HEK293T (cell line): ENCODE data around the gene BTN1A1.

Source experiments
- ARNT ChIP-seq: fragments of 450-650 bp; IDR thresholded peaks from 2 replicates; pipeline ENCODE4 v1.6.1; 2017; ENCODE audit warnings: mild to moderate bottlenecking
- ELF4 ChIP-seq: fragments of 450-650 bp; IDR thresholded peaks from 2 replicates; pipeline ENCODE4 v1.6.1; 2017; ENCODE audit warnings: antibody characterized with exemption
- FOXA1 ChIP-seq: fragments of 450-650 bp; IDR thresholded peaks from 2 replicates; pipeline ENCODE4 v1.6.1; 2016; ENCODE audit warnings: mild to moderate bottlenecking
- FOXM1 ChIP-seq: fragments of 450-650 bp; IDR thresholded peaks from 2 replicates; pipeline ENCODE4 v1.6.1; 2017; ENCODE audit warnings: mild to moderate bottlenecking, borderline replicate concordance
- HDGF ChIP-seq: fragments of 450-650 bp; IDR thresholded peaks from 2 replicates; pipeline ENCODE4 v1.6.1; 2017; ENCODE audit warnings: antibody characterized with exemption, borderline replicate concordance
- L3MBTL2 ChIP-seq: fragments of 450-650 bp; conservative IDR thresholded peaks from 2 replicates; pipeline ENCODE4 v1.6.1; 2016; ENCODE audit warnings: mild to moderate bottlenecking
- NFRKB ChIP-seq: fragments of 450-650 bp; IDR thresholded peaks from 2 replicates; pipeline ENCODE4 v1.6.1; 2016; ENCODE audit warnings: mild to moderate bottlenecking, moderate library complexity
- SP1 ChIP-seq: fragments of 450-650 bp; IDR thresholded peaks from 2 replicates; pipeline ENCODE4 v1.6.1; 2017
- SUZ12 ChIP-seq: fragments of 450-650 bp; IDR thresholded peaks from 2 replicates; pipeline ENCODE4 v1.6.1; 2016; ENCODE audit warnings: mild to moderate bottlenecking
- TARDBP ChIP-seq: fragments of 450-650 bp; IDR thresholded peaks from 2 replicates; pipeline ENCODE4 v1.6.1; 2016
- ZNF384 ChIP-seq: fragments of 450-650 bp; IDR thresholded peaks from 2 replicates; pipeline ENCODE4 v1.6.1; 2016
- TF ChIP-seq, protein P1 (sequence below): fragments of 450-650 bp; IDR thresholded peaks from 2 replicates; pipeline ENCODE4 v1.6.1; 2016

DNA sequence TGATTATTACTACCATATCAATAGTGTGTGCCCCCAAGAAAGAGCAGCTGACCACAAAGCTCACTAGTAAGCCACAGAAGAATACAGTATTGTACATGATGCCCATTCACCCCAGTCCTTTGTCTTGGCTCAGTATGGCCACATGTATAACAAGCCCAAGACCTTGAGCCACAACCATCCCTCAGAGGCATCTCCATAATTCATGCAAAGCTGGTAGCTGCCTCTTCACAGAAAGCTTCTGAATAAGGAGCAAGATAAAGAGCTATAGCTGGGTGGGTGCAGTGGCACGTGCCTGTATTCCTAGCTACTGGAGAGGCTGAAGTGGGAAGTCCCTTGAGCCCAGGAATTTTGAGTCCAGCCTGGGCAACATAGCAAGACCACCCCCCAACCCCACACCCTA lies 4.8 kb upstream of the BTN1A1 start:
- TF ChIP-seq HDGF (no peak), TARDBP (no peak), FOXA1 (no peak), SP1 (no peak), SUZ12 (no peak), ARNT (no peak), ZNF384 (no peak), ELF4 (no peak), NFRKB (no peak), FOXM1 (no peak), L3MBTL2 (no peak)
- TF ChIP-seq, protein P1, sequence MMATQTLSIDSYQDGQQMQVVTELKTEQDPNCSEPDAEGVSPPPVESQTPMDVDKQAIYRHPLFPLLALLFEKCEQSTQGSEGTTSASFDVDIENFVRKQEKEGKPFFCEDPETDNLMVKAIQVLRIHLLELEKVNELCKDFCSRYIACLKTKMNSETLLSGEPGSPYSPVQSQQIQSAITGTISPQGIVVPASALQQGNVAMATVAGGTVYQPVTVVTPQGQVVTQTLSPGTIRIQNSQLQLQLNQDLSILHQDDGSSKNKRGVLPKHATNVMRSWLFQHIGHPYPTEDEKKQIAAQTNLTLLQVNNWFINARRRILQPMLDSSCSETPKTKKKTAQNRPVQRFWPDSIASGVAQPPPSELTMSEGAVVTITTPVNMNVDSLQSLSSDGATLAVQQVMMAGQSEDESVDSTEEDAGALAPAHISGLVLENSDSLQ = no peak
